GM23338 (cell line): Measurements from ENCODE around the gene SLIT1.

Source experiments
- CREB1 ChIP-seq: fragments of 250-450 bp; sonication (Bioruptor Pico); IDR thresholded peaks from 2 replicates; pipeline ENCODE4 v1.5.0; 2020; ENCODE audit warnings: low read depth, mild to moderate bottlenecking, moderate library complexity
- CTCF ChIP-seq, 2 experiments: fragments of 200-600 bp in 1 of 2; sonication (generic) in 1 of 2; conservative IDR thresholded peaks; 2 replicates each; pipeline versions ENCODE4 v1.5.1 to v1.6.1; 2016 to 2017; ENCODE audit warnings: antibody characterized with exemption in 2 of 2, low read depth in 2 of 2, mild to moderate bottlenecking in 2 of 2, moderate library complexity in 1 of 2
- EZH2 ChIP-seq: fragments of 200-600 bp; sonication (generic); IDR thresholded peaks from one replicate; pipeline ENCODE4 v1.8.0; 2017; ENCODE audit warnings: antibody characterized with exemption, mild to moderate bottlenecking, low read depth; ENCODE audit not compliant: unreplicated experiment
- EZH2phosphoT487 ChIP-seq: fragments of 200-600 bp; sonication (generic); IDR thresholded peaks from one replicate; pipeline ENCODE4 v1.8.1; 2018; ENCODE audit warnings: antibody characterized with exemption; ENCODE audit not compliant: unreplicated experiment
- JUNB ChIP-seq: IDR thresholded peaks from one replicate; pipeline ENCODE4 v1.6.1; 2016; ENCODE audit warnings: antibody characterized with exemption; ENCODE audit not compliant: unreplicated experiment
- POLR2AphosphoS5 ChIP-seq: IDR thresholded peaks from 2 replicates; pipeline ENCODE4 v1.6.1; 2016; ENCODE audit warnings: antibody characterized with exemption, low read depth
- REST ChIP-seq: IDR thresholded peaks from one replicate; pipeline ENCODE4 v1.6.1; 2018; ENCODE audit warnings: antibody characterized with exemption; ENCODE audit not compliant: unreplicated experiment
- ZNF114 ChIP-seq: fragments of 250-450 bp; sonication (Bioruptor Pico); IDR thresholded peaks from 2 replicates; pipeline ENCODE4 v1.5.0; 2020; ENCODE audit warnings: mild to moderate bottlenecking, moderate library complexity
- TF ChIP-seq, protein P1 (sequence below): fragments of 250-450 bp; sonication (Bioruptor Pico); IDR thresholded peaks from 2 replicates; pipeline ENCODE4 v1.5.0; 2020; ENCODE audit warnings: mild to moderate bottlenecking, moderate library complexity

- no peak for TF ChIP-seq EZH2
- no peak for TF ChIP-seq POLR2AphosphoS5
- no peak for TF ChIP-seq CTCF (conservative IDR thresholded peaks at IDR 0.05; ENCODE audit: low read depth in 2 of 2)
- no peak for TF ChIP-seq EZH2phosphoT487
- no peak for TF ChIP-seq REST
- TF ChIP-seq ZNF114 (CRISPR knock-in tag) = no peak
- TF ChIP-seq CREB1 (CRISPR knock-in tag) = no peak
- TF ChIP-seq, protein P1, sequence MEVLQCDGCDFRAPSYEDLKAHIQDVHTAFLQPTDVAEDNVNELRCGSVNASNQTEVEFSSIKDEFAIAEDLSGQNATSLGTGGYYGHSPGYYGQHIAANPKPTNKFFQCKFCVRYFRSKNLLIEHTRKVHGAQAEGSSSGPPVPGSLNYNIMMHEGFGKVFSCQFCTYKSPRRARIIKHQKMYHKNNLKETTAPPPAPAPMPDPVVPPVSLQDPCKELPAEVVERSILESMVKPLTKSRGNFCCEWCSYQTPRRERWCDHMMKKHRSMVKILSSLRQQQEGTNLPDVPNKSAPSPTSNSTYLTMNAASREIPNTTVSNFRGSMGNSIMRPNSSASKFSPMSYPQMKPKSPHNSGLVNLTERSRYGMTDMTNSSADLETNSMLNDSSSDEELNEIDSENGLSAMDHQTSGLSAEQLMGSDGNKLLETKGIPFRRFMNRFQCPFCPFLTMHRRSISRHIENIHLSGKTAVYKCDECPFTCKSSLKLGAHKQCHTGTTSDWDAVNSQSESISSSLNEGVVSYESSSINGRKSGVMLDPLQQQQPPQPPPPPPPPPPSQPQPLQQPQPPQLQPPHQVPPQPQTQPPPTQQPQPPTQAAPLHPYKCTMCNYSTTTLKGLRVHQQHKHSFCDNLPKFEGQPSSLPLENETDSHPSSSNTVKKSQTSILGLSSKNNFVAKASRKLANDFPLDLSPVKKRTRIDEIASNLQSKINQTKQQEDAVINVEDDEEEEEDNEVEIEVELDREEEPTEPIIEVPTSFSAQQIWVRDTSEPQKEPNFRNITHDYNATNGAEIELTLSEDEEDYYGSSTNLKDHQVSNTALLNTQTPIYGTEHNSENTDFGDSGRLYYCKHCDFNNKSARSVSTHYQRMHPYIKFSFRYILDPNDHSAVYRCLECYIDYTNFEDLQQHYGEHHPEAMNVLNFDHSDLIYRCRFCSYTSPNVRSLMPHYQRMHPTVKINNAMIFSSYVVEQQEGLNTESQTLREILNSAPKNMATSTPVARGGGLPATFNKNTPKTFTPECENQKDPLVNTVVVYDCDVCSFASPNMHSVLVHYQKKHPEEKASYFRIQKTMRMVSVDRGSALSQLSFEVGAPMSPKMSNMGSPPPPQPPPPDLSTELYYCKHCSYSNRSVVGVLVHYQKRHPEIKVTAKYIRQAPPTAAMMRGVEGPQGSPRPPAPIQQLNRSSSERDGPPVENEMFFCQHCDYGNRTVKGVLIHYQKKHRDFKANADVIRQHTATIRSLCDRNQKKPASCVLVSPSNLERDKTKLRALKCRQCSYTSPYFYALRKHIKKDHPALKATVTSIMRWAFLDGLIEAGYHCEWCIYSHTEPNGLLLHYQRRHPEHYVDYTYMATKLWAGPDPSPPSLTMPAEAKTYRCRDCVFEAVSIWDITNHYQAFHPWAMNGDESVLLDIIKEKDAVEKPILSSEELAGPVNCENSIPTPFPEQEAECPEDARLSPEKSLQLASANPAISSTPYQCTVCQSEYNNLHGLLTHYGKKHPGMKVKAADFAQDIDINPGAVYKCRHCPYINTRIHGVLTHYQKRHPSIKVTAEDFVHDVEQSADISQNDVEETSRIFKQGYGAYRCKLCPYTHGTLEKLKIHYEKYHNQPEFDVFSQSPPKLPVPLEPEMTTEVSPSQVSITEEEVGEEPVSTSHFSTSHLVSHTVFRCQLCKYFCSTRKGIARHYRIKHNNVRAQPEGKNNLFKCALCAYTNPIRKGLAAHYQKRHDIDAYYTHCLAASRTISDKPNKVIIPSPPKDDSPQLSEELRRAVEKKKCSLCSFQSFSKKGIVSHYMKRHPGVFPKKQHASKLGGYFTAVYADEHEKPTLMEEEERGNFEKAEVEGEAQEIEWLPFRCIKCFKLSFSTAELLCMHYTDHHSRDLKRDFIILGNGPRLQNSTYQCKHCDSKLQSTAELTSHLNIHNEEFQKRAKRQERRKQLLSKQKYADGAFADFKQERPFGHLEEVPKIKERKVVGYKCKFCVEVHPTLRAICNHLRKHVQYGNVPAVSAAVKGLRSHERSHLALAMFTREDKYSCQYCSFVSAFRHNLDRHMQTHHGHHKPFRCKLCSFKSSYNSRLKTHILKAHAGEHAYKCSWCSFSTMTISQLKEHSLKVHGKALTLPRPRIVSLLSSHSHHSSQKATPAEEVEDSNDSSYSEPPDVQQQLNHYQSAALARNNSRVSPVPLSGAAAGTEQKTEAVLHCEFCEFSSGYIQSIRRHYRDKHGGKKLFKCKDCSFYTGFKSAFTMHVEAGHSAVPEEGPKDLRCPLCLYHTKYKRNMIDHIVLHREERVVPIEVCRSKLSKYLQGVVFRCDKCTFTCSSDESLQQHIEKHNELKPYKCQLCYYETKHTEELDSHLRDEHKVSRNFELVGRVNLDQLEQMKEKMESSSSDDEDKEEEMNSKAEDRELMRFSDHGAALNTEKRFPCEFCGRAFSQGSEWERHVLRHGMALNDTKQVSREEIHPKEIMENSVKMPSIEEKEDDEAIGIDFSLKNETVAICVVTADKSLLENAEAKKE = no peak
- no peak for TF ChIP-seq JUNB
Observed at GRCh38 chr10:97089209-97089870, 96.4 kb downstream of the SLIT1 start.
